HEK293T (cell line): Measurements from ENCODE around the gene CCL19.
"Not testable (repeated sequence)": the region's sequence is repeated elsewhere in the genome, so short reads cannot be mapped to it uniquely, and the experiment has no call there.

ENCODE experiments used
- CTCF ChIA-PET: fragments of 350-600 bp; formaldehyde crosslinking; extraction: SDS; loops from one replicate; lab custom pipeline; 2021; ENCODE audit warnings: antibody characterized with exemption, inconsistent platforms; lab: Yijun Ruan, JAX
- POLR2A ChIA-PET: fragments of 350-600 bp; formaldehyde crosslinking; extraction: SDS; loops from one replicate; lab custom pipeline; 2020; ENCODE audit warnings: antibody characterized with exemption, inconsistent platforms; lab: Yijun Ruan, JAX
- DNase-seq: peaks from one replicate; pipeline ENCODE4 v3.0.0; 2012; ENCODE audit warnings: mixed read lengths; ENCODE audit errors: extremely low spot score
- ARNT ChIP-seq: fragments of 450-650 bp; IDR thresholded peaks from 2 replicates; pipeline ENCODE4 v1.6.1; 2017; ENCODE audit warnings: mild to moderate bottlenecking
- BHLHE40 ChIP-seq: fragments of 450-650 bp; IDR thresholded peaks from 2 replicates; pipeline ENCODE4 v1.6.1; 2016; ENCODE audit warnings: mild to moderate bottlenecking, moderate library complexity, borderline replicate concordance
- CTBP1 ChIP-seq: fragments of 450-650 bp; IDR thresholded peaks from 2 replicates; pipeline ENCODE4 v1.6.1; 2016; ENCODE audit warnings: borderline replicate concordance
- ELF4 ChIP-seq: fragments of 450-650 bp; IDR thresholded peaks from 2 replicates; pipeline ENCODE4 v1.6.1; 2017; ENCODE audit warnings: antibody characterized with exemption
- FOXA1 ChIP-seq: fragments of 450-650 bp; IDR thresholded peaks from 2 replicates; pipeline ENCODE4 v1.6.1; 2016; ENCODE audit warnings: mild to moderate bottlenecking
- FOXK2 ChIP-seq: fragments of 450-650 bp; IDR thresholded peaks from 2 replicates; pipeline ENCODE4 v1.6.1; 2016; ENCODE audit warnings: mild to moderate bottlenecking
- FOXM1 ChIP-seq: fragments of 450-650 bp; IDR thresholded peaks from 2 replicates; pipeline ENCODE4 v1.6.1; 2017; ENCODE audit warnings: mild to moderate bottlenecking, borderline replicate concordance
- HDGF ChIP-seq: fragments of 450-650 bp; IDR thresholded peaks from 2 replicates; pipeline ENCODE4 v1.6.1; 2017; ENCODE audit warnings: antibody characterized with exemption, borderline replicate concordance
- L3MBTL2 ChIP-seq: fragments of 450-650 bp; conservative IDR thresholded peaks from 2 replicates; pipeline ENCODE4 v1.6.1; 2016; ENCODE audit warnings: mild to moderate bottlenecking
- LEF1 ChIP-seq: fragments of 450-650 bp; IDR thresholded peaks from 2 replicates; pipeline ENCODE4 v1.6.1; 2017; ENCODE audit warnings: mild to moderate bottlenecking, borderline replicate concordance
- NFRKB ChIP-seq: fragments of 450-650 bp; IDR thresholded peaks from 2 replicates; pipeline ENCODE4 v1.6.1; 2016; ENCODE audit warnings: mild to moderate bottlenecking, moderate library complexity
- SP1 ChIP-seq: fragments of 450-650 bp; IDR thresholded peaks from 2 replicates; pipeline ENCODE4 v1.6.1; 2017
- SUZ12 ChIP-seq: fragments of 450-650 bp; IDR thresholded peaks from 2 replicates; pipeline ENCODE4 v1.6.1; 2016; ENCODE audit warnings: mild to moderate bottlenecking
- TARDBP ChIP-seq: fragments of 450-650 bp; IDR thresholded peaks from 2 replicates; pipeline ENCODE4 v1.6.1; 2016
- ZNF384 ChIP-seq: fragments of 450-650 bp; IDR thresholded peaks from 2 replicates; pipeline ENCODE4 v1.6.1; 2016
- TF ChIP-seq, protein P1 (sequence below): fragments of 450-650 bp; IDR thresholded peaks from 2 replicates; pipeline ENCODE4 v1.6.1; 2016

Gene CCL19

DNA sequence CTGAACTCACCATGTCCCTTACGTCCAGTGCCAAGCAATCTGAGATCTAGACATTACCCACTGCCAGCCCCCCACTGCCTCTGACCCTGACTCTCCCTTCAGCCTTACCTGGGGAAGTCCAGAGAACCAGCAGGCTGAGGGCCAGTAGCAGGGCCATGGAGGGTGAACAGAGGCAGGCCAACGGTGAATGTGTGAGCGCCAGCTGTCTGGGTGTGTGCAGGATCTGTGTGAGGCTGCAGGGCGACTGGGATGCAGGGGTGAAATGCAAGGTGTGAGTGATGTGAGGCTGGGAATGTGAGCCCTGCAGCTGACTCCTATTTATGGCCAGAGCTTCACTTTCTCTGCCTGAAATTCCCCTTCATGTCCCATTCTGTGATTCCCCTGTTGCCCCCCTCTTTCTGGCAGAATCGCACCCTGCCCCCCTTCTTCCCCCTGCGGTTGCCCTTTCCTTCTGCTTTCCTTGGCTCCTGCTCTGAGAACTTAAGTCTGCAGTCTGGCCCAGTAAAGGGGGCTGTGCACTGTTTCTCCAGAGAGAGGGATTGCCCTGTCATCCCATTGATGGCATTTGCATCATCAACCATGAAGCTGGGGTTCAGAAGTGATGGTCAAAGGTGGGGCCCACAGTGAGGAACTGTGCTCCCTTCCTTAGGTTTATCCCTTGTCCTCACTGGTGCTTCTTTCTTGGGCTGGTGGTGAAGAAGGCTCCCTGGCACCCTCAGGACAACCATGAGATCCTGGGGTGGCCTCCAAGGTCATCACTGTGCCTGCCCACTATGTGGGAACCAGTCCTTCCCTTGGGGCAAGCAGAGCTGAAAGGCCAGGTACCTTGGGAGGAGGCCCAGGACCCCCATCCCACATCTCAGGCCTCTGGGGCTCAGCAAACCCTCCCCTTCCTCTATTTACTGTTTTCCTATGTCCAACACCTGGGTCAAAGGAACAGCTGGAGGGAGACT, at the start of gene CCL19:
TSS of gene CCL19 (minus strand) at position 294 of the 953 bp plus-strand sequence. CDS start at position 157, 137 bp downstream.
- POLR2A ChIA-PET = no interaction called here
- no peak for TF ChIP-seq ELF4
- no peak for TF ChIP-seq BHLHE40
- TF ChIP-seq TARDBP = no peak
- no peak for TF ChIP-seq SUZ12
- no peak for TF ChIP-seq FOXK2
- no peak for TF ChIP-seq ZNF384
- TF ChIP-seq ARNT = no peak
- no peak for TF ChIP-seq FOXM1
- no peak for TF ChIP-seq SP1
- TF ChIP-seq CTBP1 = no peak
- DNase-seq = no peak
- CTCF ChIA-PET = interaction anchor here (0.9 to 1.0 kb wide), 2 partner anchors 11 to 16 kb away, joined by 3 read pairs; no protein-coding TSS in a partner anchor

DNA sequence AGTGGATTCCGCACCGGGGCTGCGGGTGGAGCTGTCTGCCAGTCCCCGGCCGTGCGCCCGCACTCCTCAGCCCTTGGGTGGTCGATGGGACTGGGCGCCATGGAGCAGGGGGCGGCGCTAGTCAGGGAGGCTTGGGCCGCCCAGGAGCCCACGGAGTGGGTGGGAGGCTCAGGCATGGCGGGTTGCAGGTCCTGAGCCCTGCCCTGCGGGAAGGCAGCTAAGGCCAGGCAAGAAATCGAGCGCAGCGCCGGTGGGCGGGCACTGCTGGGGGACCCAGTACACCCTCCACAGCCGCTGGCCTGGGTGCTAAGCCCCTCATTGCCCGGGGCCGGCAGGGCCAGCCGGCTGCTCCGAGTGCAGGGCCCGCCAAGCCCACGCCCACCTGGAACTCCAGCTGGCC, 49.1 kb upstream of the CCL19 start:
- POLR2A ChIA-PET = not testable (repeated sequence)

GRCh38 chr9:34737677-34738260, 46.7 kb upstream of the CCL19 start:
- DNase-seq = no peak
- TF ChIP-seq HDGF = no peak
- TF ChIP-seq ARNT = no peak
- TF ChIP-seq LEF1 = no peak
- no peak for TF ChIP-seq L3MBTL2
- TF ChIP-seq TARDBP = no peak
- CTCF ChIA-PET = no interaction called here
- POLR2A ChIA-PET = no interaction called here

More for the DNA sequence above, 49.1 kb upstream of the CCL19 start:
- DNase-seq, CTCF ChIA-PET: not testable (repeated sequence)

DNA sequence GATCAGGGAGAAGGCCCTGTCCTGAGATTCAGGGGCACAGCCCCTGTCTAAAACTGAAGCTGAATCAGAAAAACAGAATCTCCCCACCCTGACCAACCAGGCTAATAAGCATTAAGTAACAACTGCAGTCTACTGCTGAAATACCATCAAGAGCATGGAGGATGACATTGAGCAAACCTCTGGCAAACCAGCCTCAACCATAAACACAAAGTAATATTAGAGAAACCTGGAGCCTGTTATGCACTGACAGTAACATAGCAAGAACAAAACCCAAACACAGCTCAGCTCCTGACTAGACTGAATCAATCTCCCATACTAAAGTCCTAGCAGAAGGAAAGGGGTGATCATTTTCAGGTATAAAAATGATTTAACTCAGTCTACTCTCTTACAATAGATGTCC, 43.6 kb upstream of the CCL19 start:
- no peak for TF ChIP-seq SUZ12
- TF ChIP-seq HDGF = no peak
- no peak for TF ChIP-seq FOXA1
- TF ChIP-seq FOXM1 = no peak
- no peak for TF ChIP-seq BHLHE40
- TF ChIP-seq TARDBP = no peak
- TF ChIP-seq LEF1 = no peak
- TF ChIP-seq FOXK2 = no peak
- no peak for TF ChIP-seq L3MBTL2
- no peak for TF ChIP-seq CTBP1
- no peak for TF ChIP-seq ZNF384
- no peak for TF ChIP-seq ARNT
- TF ChIP-seq SP1 = no peak
- CTCF ChIA-PET = no interaction called here
- DNase-seq = no peak
- POLR2A ChIA-PET = no interaction called here

GRCh38 chr9:34732886-34733285, 41.8 kb upstream of the CCL19 start:
- TF ChIP-seq HDGF = no peak
- no peak for DNase-seq
- ChIA-PET POLR2A (no interaction called here), CTCF (no interaction called here)

DNA sequence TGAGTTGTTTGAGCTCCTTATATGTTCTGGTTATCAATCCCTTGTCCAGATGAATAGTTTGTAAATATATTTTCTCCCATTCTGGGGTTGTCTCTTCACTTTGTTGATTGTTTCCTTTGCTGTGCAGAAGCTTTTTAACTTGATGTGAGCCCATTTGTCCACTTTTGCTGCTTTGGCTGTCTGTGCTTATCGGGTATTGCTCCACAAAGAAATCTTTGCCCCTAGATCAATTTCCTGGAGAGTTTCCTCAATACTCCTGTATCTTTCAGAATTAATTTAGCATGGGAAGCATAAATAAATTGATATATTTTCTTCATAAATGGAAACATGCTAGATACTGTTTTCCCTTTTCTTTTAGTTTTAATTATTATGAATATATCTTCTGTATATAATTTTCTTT, 41.4 kb upstream of the CCL19 start:
- ChIA-PET POLR2A (no interaction called here), CTCF (no interaction called here)
- no peak for TF ChIP-seq CTBP1
- TF ChIP-seq FOXK2 = no peak
- TF ChIP-seq ZNF384 = no peak
- no peak for TF ChIP-seq NFRKB
- TF ChIP-seq, protein P1, sequence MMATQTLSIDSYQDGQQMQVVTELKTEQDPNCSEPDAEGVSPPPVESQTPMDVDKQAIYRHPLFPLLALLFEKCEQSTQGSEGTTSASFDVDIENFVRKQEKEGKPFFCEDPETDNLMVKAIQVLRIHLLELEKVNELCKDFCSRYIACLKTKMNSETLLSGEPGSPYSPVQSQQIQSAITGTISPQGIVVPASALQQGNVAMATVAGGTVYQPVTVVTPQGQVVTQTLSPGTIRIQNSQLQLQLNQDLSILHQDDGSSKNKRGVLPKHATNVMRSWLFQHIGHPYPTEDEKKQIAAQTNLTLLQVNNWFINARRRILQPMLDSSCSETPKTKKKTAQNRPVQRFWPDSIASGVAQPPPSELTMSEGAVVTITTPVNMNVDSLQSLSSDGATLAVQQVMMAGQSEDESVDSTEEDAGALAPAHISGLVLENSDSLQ = no peak
- TF ChIP-seq SP1 = no peak
- no peak for TF ChIP-seq TARDBP
- TF ChIP-seq ELF4 = no peak
- TF ChIP-seq HDGF = no peak
- TF ChIP-seq L3MBTL2 = no peak
- no peak for TF ChIP-seq BHLHE40
- TF ChIP-seq FOXM1 = no peak
- DNase-seq = no peak

GRCh38 chr9:34723141-34723540, 32.1 kb upstream of the CCL19 start:
- no peak for TF ChIP-seq FOXK2
- TF ChIP-seq FOXM1 = no peak
- no peak for TF ChIP-seq FOXA1
- TF ChIP-seq HDGF = no peak
- no peak for TF ChIP-seq L3MBTL2
- CTCF ChIA-PET = no interaction called here
- POLR2A ChIA-PET = no interaction called here
- no peak for DNase-seq

- POLR2A ChIA-PET, CTCF ChIA-PET, DNase-seq: not testable (repeated sequence)
Measured at GRCh38 chr9:34719769-34720025, 28.6 kb upstream of the CCL19 start.
